ENCODE measurements around the gene NHSL1.

The NHSL1 gene

GRCh38 chr6:138528137-138528536 lies 28.8 kb upstream of the NHSL1 start:
- Histone ChIP-seq H3F3A (ENCODE audit: insufficient read depth, low read length) (no peaks in the 10 kb centered on the region), H3K4me1 (ENCODE audit: insufficient read depth, low read length, severe bottlenecking) (no peaks in the 10 kb centered on the region), H3K4me2 (ENCODE audit: low read length) (no peak overlapping the region), H3K9me2 (ENCODE audit: low read depth, low read length) (no peaks in the 10 kb centered on the region), H3K36me3 (ENCODE audit: insufficient read depth, low read length) (no peaks in the 10 kb centered on the region), H3K27me3 (ENCODE audit: insufficient read depth, low read length) (no peaks in the 10 kb centered on the region), H3K4me3 (ENCODE audit: low read depth, low read length, poor library complexity, severe bottlenecking) (no peak overlapping the region), H3K9ac (ENCODE audit: low read length) (no peak overlapping the region), H4K20me1 (ENCODE audit: insufficient read depth, low read length) (no peaks in the 10 kb centered on the region), H3K79me2 (ENCODE audit: insufficient read depth, low read length) (no peaks in the 10 kb centered on the region), H3K27ac (ENCODE audit: low read depth, low read length, poor library complexity, severe bottlenecking) (no peak overlapping the region), H3K9me3 (ENCODE audit: low read length) (no peaks in the 10 kb centered on the region), H2AFZ (ENCODE audit: low read length) (no peak overlapping the region)
- TF ChIP-seq CTCF (IDR thresholded peaks at IDR 0.05; ENCODE audit: low read length): no peak
- TF ChIP-seq EZH2 (IDR thresholded peaks at IDR 0.05; ENCODE audit: borderline replicate concordance, low read length): no peak

- Histone ChIP-seq H4K20me1 (ENCODE audit: insufficient read depth, low read length) (no peaks in the 10 kb centered on the region), H2AFZ (ENCODE audit: low read length) (no peak overlapping the region), H3K27me3 (ENCODE audit: insufficient read depth, low read length) (no peaks in the 10 kb centered on the region), H3K9me3 (ENCODE audit: low read length) (no peaks in the 10 kb centered on the region), H3K4me3 (ENCODE audit: low read depth, low read length, poor library complexity, severe bottlenecking) (no peak overlapping the region), H3K9me2 (ENCODE audit: low read depth, low read length) (no peaks in the 10 kb centered on the region), H3K79me2 (ENCODE audit: insufficient read depth, low read length) (no peaks in the 10 kb centered on the region), H3F3A (ENCODE audit: insufficient read depth, low read length) (no peaks in the 10 kb centered on the region), H3K4me1 (ENCODE audit: insufficient read depth, low read length, severe bottlenecking) (no peaks in the 10 kb centered on the region), H3K27ac (ENCODE audit: low read depth, low read length, poor library complexity, severe bottlenecking) (no peak overlapping the region), H3K4me2 (ENCODE audit: low read length) (no peak overlapping the region), H3K9ac (ENCODE audit: low read length) (no peak overlapping the region), H3K36me3 (ENCODE audit: insufficient read depth, low read length) (no peaks in the 10 kb centered on the region)
- TF ChIP-seq EZH2 (IDR thresholded peaks at IDR 0.05; ENCODE audit: borderline replicate concordance, low read length): no peak
- no peak for TF ChIP-seq CTCF (IDR thresholded peaks at IDR 0.05; ENCODE audit: low read length)
Measured at GRCh38 chr6:138527411-138528088, 28.3 kb upstream of the NHSL1 start.

- no peaks in the 10 kb centered on the region for H3K9me2 ChIP-seq (ENCODE audit: low read depth, low read length)
- no peak for TF ChIP-seq CTCF (IDR thresholded peaks at IDR 0.05; ENCODE audit: low read length)
- TF ChIP-seq EZH2 (IDR thresholded peaks at IDR 0.05; ENCODE audit: borderline replicate concordance, low read length): no peak
- H3K4me2 ChIP-seq (ENCODE audit: low read length): no peak overlapping the region
- H2AFZ ChIP-seq (ENCODE audit: low read length): no peak overlapping the region
- H3F3A ChIP-seq (ENCODE audit: insufficient read depth, low read length): no peaks in the 10 kb centered on the region
- no peaks in the 10 kb centered on the region for H3K36me3 ChIP-seq (ENCODE audit: insufficient read depth, low read length)
- H3K9me3 ChIP-seq (ENCODE audit: low read length): no peaks in the 10 kb centered on the region
- no peaks in the 10 kb centered on the region for H3K27me3 ChIP-seq (ENCODE audit: insufficient read depth, low read length)
- H3K9ac ChIP-seq (ENCODE audit: low read length): no peak overlapping the region
- no peaks in the 10 kb centered on the region for H3K79me2 ChIP-seq (ENCODE audit: insufficient read depth, low read length)
- H3K4me1 ChIP-seq (ENCODE audit: insufficient read depth, low read length, severe bottlenecking): no peaks in the 10 kb centered on the region
- H3K4me3 ChIP-seq (ENCODE audit: low read depth, low read length, poor library complexity, severe bottlenecking): no peak overlapping the region
- H4K20me1 ChIP-seq (ENCODE audit: insufficient read depth, low read length): no peaks in the 10 kb centered on the region
- H3K27ac ChIP-seq (ENCODE audit: low read depth, low read length, poor library complexity, severe bottlenecking): no peak overlapping the region
Measured at GRCh38 chr6:138526822-138527235, 27.5 kb upstream of the NHSL1 start.
